Epithelial cell of proximal tubule (primary cell): Measurements from ENCODE around the gene STX2. TPM values are rescaled to one million over a fixed set of nuclear protein-coding genes. Genes with fewer than 3 reads are reported as not detected.

ENCODE experiments used
- DNase-seq: peaks from one replicate; pipeline ENCODE4 v3.0.0-alpha.2; 2011; ENCODE audit warnings: low read depth
- H3K4me3 ChIP-seq: 2 replicates; pipeline ENCODE4 v1.5.1; 2011; ENCODE audit warnings: low read depth, mild to moderate bottlenecking, low read length
- total RNA-seq: library from RNA; depleted of rRNA; stranded (reverse); fragments of >200 nt; gene quantifications from 2 replicates; pipeline ENCODE4 v1.2.3, GENCODE V29; 2015
- TF ChIP-seq, protein P1 (sequence below): conservative IDR thresholded peaks from 2 replicates; pipeline ENCODE4 v1.5.1; 2012; ENCODE audit warnings: low read depth, mild to moderate bottlenecking, low read length

STX2 gene
- total RNA-seq, 1 donor from 2014 or later: 30.8 TPM

- TF ChIP-seq, protein P1, sequence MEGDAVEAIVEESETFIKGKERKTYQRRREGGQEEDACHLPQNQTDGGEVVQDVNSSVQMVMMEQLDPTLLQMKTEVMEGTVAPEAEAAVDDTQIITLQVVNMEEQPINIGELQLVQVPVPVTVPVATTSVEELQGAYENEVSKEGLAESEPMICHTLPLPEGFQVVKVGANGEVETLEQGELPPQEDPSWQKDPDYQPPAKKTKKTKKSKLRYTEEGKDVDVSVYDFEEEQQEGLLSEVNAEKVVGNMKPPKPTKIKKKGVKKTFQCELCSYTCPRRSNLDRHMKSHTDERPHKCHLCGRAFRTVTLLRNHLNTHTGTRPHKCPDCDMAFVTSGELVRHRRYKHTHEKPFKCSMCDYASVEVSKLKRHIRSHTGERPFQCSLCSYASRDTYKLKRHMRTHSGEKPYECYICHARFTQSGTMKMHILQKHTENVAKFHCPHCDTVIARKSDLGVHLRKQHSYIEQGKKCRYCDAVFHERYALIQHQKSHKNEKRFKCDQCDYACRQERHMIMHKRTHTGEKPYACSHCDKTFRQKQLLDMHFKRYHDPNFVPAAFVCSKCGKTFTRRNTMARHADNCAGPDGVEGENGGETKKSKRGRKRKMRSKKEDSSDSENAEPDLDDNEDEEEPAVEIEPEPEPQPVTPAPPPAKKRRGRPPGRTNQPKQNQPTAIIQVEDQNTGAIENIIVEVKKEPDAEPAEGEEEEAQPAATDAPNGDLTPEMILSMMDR: no peak
- no peak for DNase-seq
- no peak overlapping the region for H3K4me3 ChIP-seq
Measured at GRCh38 chr12:130778776-130779175, 60.3 kb downstream of the STX2 start.

GRCh38 chr12:130776857-130777339 is 62.2 kb downstream of the STX2 start:
- H3K4me3 ChIP-seq: peak overlapping the region; percentile 11
- TF ChIP-seq, protein P1: no peak
- DNase-seq: no peak

GRCh38 chr12:130775953-130776856 is 62.8 kb downstream of the STX2 start:
- no peak for DNase-seq
- TF ChIP-seq, protein P1: no peak
- H3K4me3 ChIP-seq: peak overlapping the region; percentile 45

- H3K4me3 ChIP-seq: no peak overlapping the region
- no peak for DNase-seq
- TF ChIP-seq, protein P1: no peak
Measured at GRCh38 chr12:130770413-130771028, 68.5 kb downstream of the STX2 start.

- TF ChIP-seq, protein P1: no peak
- DNase-seq: no peak
- no peak overlapping the region for H3K4me3 ChIP-seq
Measured at GRCh38 chr12:130768120-130768519, 70.9 kb downstream of the STX2 start.

GRCh38 chr12:130766470-130766869 is 72.6 kb downstream of the STX2 start:
- TF ChIP-seq, protein P1: no peak
- no peak overlapping the region for H3K4me3 ChIP-seq
- no peak for DNase-seq
